PC-3 (cell line): ENCODE data around the gene PDGFB. TPM values are rescaled to one million over a fixed set of nuclear protein-coding genes. Genes with fewer than 3 reads are reported as not detected.

Source experiments
- ATAC-seq: fragments of 200-7000 bp; cut with Tn5 transposase; 2 replicates; pipeline ENCODE4 v1.9.1; 2020; ENCODE audit warnings: mild to moderate bottlenecking, moderate library complexity
- BruUV-seq: library from RNA; stranded (reverse); fragments of 400-500 nt; replicated peaks from 2 replicates; lab custom pipeline; 2021; lab: Mats Ljungman, UMichigan
- CTCF ChIA-PET: fragments of 300-600 bp; sonication (Branson Sonifier 250); formaldehyde crosslinking; loops from one replicate; lab custom pipeline; 2022; ENCODE audit warnings: antibody characterized with exemption; lab: Charles Lee
- POLR2A ChIA-PET: fragments of 300-600 bp; sonication (Branson Sonifier 250); formaldehyde crosslinking; loops from one replicate; lab custom pipeline; 2022; ENCODE audit warnings: antibody characterized with exemption; ENCODE audit not compliant: unreplicated experiment; lab: Charles Lee
- DNase-seq: peaks from one replicate; pipeline ENCODE4 v3.0.0-alpha.2; 2015
- H2AFZ ChIP-seq: fragments of 300-600 bp; sonication (generic); 2 replicates; pipeline ENCODE4 v1.6.0; 2016; ENCODE audit warnings: antibody characterized with exemption, low read length
- H3F3A ChIP-seq: fragments of 300-600 bp; sonication (generic); one replicate; pipeline ENCODE4 v1.6.0; 2017; ENCODE audit warnings: antibody characterized with exemption, low read length, control low read depth, mild to moderate bottlenecking; ENCODE audit not compliant: unreplicated experiment
- H3K27ac ChIP-seq: fragments of 300-600 bp; sonication (generic); 2 replicates; pipeline ENCODE4 v1.5.1; 2016; ENCODE audit warnings: mild to moderate bottlenecking, low read length
- H3K27me3 ChIP-seq: fragments of 300-600 bp; sonication (generic); 2 replicates; pipeline ENCODE4 v1.6.1; 2016; ENCODE audit warnings: low read length, mixed read lengths
- H3K36me3 ChIP-seq: fragments of 300-600 bp; sonication (generic); 2 replicates; pipeline ENCODE4 v1.6.1; 2016; ENCODE audit warnings: low read depth, mixed run types, low read length, mixed read lengths
- H3K4me1 ChIP-seq: fragments of 300-600 bp; sonication (generic); 2 replicates; pipeline ENCODE4 v1.5.1; 2016; ENCODE audit warnings: low read length; ENCODE audit not compliant: insufficient read depth
- H3K4me2 ChIP-seq: fragments of 300-600 bp; sonication (generic); 2 replicates; pipeline ENCODE4 v1.6.0; 2016; ENCODE audit warnings: low read length
- H3K4me3 ChIP-seq: fragments of 300-600 bp; sonication (generic); 2 replicates; pipeline ENCODE4 v1.5.1; 2016; ENCODE audit warnings: mild to moderate bottlenecking, low read length, mixed read lengths
- H3K79me2 ChIP-seq: fragments of 300-600 bp; sonication (generic); 2 replicates; pipeline ENCODE4 v1.6.1; 2017; ENCODE audit warnings: low read length, mixed read lengths
- H3K9ac ChIP-seq: fragments of 300-600 bp; sonication (generic); 2 replicates; pipeline ENCODE4 v1.6.0; 2016; ENCODE audit warnings: mild to moderate bottlenecking, low read length
- H3K9me2 ChIP-seq: fragments of 300-600 bp; sonication (generic); replicated peaks from 2 replicates; pipeline ENCODE4 v1.6.1; 2016; ENCODE audit warnings: mixed run types, low read length, mixed read lengths
- H3K9me3 ChIP-seq: fragments of 300-600 bp; sonication (generic); 2 replicates; pipeline ENCODE4 v1.6.1; 2016; ENCODE audit warnings: low read length, mixed read lengths
- H4K20me1 ChIP-seq: fragments of 300-600 bp; sonication (generic); 2 replicates; pipeline ENCODE4 v1.6.1; 2016; ENCODE audit warnings: low read length, mixed read lengths
- EZH2 ChIP-seq: fragments of 300-600 bp; sonication (generic); IDR thresholded peaks from one replicate; pipeline ENCODE4 v1.6.1; 2017; ENCODE audit warnings: antibody characterized with exemption, mild to moderate bottlenecking, low read length; ENCODE audit not compliant: unreplicated experiment
- EZH2phosphoT487 ChIP-seq: fragments of 300-600 bp; sonication (generic); IDR thresholded peaks from 2 replicates; pipeline ENCODE4 v1.6.1; 2018; ENCODE audit warnings: mild to moderate bottlenecking, antibody characterized with exemption, low read length, borderline replicate concordance
- intact Hi-C: fragments of 100-400 bp; cut with micrococcal nuclease; formaldehyde crosslinking; loops from 2 replicates; pipeline ENCODE4 v1.9.0; 2023
- total RNA-seq: library from RNA; depleted of rRNA; stranded (reverse); fragments of >200 nt; gene quantifications from 2 replicates; pipeline ENCODE4 v1.2.3, GENCODE V29; 2014
- TF ChIP-seq, protein P1 (sequence below): fragments of 300-600 bp; sonication (generic); conservative IDR thresholded peaks from 2 replicates; pipeline ENCODE4 v1.5.1; 2017; ENCODE audit warnings: antibody characterized with exemption, low read depth, mild to moderate bottlenecking, low read length

Gene PDGFB
- total RNA-seq, 1 experiment from 2014 or later = 33.1 TPM

GRCh38 chr22:39290724-39291161 is 46.0 kb upstream of the PDGFB start:
- no peaks in the 10 kb centered on the region for H3K27me3 ChIP-seq
- no peak overlapping the region for H3K4me3 ChIP-seq
- H3K9me3 ChIP-seq = no peaks in the 10 kb centered on the region
- ChIA-PET CTCF (no interaction called here), POLR2A (no interaction called here)
- BruUV-seq = no TSS peak
- H3K27ac ChIP-seq = peak overlapping the region; percentile 81
- H3K9me2 ChIP-seq = no peaks in the 10 kb centered on the region
- H3K79me2 ChIP-seq = no peaks in the 10 kb centered on the region
- H3K4me1 ChIP-seq = peaks cover 43% of the 10 kb centered on the region
- H4K20me1 ChIP-seq = no peaks in the 10 kb centered on the region
- H3K4me2 ChIP-seq = peak overlapping the region; percentile 58
- DNase-seq (peak; percentile 45), ATAC-seq (peak; percentile 45)
- intact Hi-C loops = loop anchor here (5.0 kb wide), 1 partner anchor 38 kb away; no protein-coding TSS in a partner anchor
- no peaks in the 10 kb centered on the region for H3K36me3 ChIP-seq
- peak overlapping the region; percentile 30; the same call in 1 of the 2 replicates for H3K9ac ChIP-seq
- H3F3A ChIP-seq = no peaks in the 10 kb centered on the region
- H2AFZ ChIP-seq = no peak overlapping the region
- TF ChIP-seq EZH2 (no peak), EZH2phosphoT487 (no peak)
- TF ChIP-seq, protein P1, sequence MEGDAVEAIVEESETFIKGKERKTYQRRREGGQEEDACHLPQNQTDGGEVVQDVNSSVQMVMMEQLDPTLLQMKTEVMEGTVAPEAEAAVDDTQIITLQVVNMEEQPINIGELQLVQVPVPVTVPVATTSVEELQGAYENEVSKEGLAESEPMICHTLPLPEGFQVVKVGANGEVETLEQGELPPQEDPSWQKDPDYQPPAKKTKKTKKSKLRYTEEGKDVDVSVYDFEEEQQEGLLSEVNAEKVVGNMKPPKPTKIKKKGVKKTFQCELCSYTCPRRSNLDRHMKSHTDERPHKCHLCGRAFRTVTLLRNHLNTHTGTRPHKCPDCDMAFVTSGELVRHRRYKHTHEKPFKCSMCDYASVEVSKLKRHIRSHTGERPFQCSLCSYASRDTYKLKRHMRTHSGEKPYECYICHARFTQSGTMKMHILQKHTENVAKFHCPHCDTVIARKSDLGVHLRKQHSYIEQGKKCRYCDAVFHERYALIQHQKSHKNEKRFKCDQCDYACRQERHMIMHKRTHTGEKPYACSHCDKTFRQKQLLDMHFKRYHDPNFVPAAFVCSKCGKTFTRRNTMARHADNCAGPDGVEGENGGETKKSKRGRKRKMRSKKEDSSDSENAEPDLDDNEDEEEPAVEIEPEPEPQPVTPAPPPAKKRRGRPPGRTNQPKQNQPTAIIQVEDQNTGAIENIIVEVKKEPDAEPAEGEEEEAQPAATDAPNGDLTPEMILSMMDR = no peak

DNA sequence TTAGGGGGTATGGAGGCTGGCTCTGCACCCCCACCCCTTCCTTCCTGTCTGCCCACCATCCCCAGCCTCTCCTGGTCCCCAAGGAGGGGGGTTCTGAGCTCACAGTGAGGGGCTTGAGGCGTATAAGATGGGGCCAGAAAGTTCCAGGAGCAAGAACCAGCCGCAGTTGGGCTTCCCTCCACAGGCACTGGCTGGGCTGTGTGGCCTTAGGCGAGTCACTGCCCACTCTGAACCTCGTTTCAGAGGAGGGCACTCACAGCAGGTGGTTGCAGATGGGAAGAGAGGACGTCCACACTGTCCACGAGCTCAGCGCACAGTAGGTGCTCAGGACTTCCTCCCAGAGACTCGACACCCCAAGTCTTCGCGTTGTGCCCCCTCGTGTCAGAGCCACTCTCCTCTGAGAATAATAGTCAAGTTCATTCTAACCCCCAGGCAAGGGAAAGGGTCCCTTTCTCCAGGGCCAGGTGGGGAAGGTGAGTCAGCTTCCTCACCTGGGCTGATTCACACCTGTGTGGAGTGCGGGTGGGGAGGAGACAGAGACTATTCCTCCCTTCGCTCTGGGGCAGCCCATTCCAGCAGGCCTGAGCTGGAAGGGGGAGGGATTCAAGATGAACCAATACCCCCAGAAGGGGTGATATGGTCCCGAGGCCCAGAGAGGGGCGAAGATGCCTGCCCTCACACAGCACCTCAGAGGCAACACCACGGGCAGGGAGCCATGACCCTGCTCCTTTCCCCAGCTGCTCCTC is 45.4 kb upstream of the PDGFB start:
- intact Hi-C loops = loop anchor here (5.0 kb wide), 1 partner anchor 38 kb away; no protein-coding TSS in a partner anchor
- TF ChIP-seq EZH2phosphoT487 = no peak
- no peak for TF ChIP-seq EZH2
- TF ChIP-seq, protein P1 = no peak

DNA sequence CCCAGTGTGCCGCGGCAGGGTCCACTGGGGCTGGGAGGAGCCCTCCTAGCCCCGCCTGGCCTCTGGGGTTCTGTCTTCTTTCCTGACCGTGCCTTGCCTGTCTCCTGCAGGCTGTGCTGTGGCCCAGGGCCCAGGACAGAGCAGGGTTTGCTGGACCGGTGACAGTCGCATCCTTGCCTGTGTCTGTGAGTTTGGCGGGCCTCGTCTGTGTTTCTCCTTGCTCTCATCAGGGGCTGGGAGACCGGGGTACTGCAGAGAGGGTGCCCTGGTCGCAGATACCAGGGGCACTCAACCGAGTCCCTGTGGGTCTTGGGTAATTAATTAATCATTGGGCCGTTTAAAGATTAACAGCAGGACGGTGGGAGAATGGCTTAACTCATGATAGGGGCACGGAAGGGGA is 44.8 kb upstream of the PDGFB start:
- TF ChIP-seq EZH2 (no peak), EZH2phosphoT487 (no peak)
- TF ChIP-seq, protein P1 = no peak
- ChIA-PET CTCF (no interaction called here), POLR2A (no interaction called here)
- no peak for ATAC-seq
- no peak overlapping the region for H3K9ac ChIP-seq
- no peaks in the 10 kb centered on the region for H3K9me2 ChIP-seq
- H3K4me3 ChIP-seq = no peak overlapping the region
- no peak overlapping the region for H3K27ac ChIP-seq
- peaks cover 41% of the 10 kb centered on the region for H3K4me1 ChIP-seq
- no peaks in the 10 kb centered on the region for H3F3A ChIP-seq
- no peaks in the 10 kb centered on the region for H3K27me3 ChIP-seq
- H3K4me2 ChIP-seq = no peak overlapping the region
- no peaks in the 10 kb centered on the region for H4K20me1 ChIP-seq
- no TSS peak for BruUV-seq
- H3K79me2 ChIP-seq = no peaks in the 10 kb centered on the region
- H3K36me3 ChIP-seq = no peaks in the 10 kb centered on the region
- no peak overlapping the region for H2AFZ ChIP-seq
- intact Hi-C loops = no loop called here
- no peaks in the 10 kb centered on the region for H3K9me3 ChIP-seq
- DNase-seq = no peak

More for the DNA sequence above, 45.4 kb upstream of the PDGFB start:
- POLR2A ChIA-PET = no interaction called here
- Histone ChIP-seq H3F3A (no peaks in the 10 kb centered on the region), H3K27ac (peak overlapping the region; percentile 81), H3K4me3 (no peak overlapping the region), H3K36me3 (no peaks in the 10 kb centered on the region), H4K20me1 (no peaks in the 10 kb centered on the region), H2AFZ (no peak overlapping the region), H3K79me2 (no peaks in the 10 kb centered on the region), H3K9ac (peak overlapping the region; percentile 30; the same call in 1 of the 2 replicates), H3K9me3 (no peaks in the 10 kb centered on the region), H3K4me1 (peaks cover 41% of the 10 kb centered on the region), H3K9me2 (no peaks in the 10 kb centered on the region), H3K27me3 (no peaks in the 10 kb centered on the region), H3K4me2 (peak overlapping the region; percentile 58)
- no TSS peak for BruUV-seq
- CTCF ChIA-PET = no interaction called here
- ATAC-seq (peak; percentile 14), DNase-seq (peak; percentile 78)
